Measurements from ENCODE around the gene TTC39B.

- TF ChIP-seq GATA2 (IDR thresholded peaks at IDR 0.05; ENCODE audit: low read depth, low read length): no peak
- no peak for TF ChIP-seq GATA3 (IDR thresholded peaks at IDR 0.05; ENCODE audit: low read depth, low read length)
Measured at GRCh38 chr9:15277400-15278090, 29.5 kb downstream of the TTC39B start.

All from SH-SY5Y (cell line).